ENCODE results near the gene AKT3. TPM values are rescaled to one million over a fixed set of nuclear protein-coding genes. Genes with fewer than 3 reads are reported as not detected.
A peak's percentile ranks its signal among the peaks of the same experiment; 100 is the strongest.

AKT3 gene
- total RNA-seq, 1 experiment from 2014 or later: 133 TPM

DNA sequence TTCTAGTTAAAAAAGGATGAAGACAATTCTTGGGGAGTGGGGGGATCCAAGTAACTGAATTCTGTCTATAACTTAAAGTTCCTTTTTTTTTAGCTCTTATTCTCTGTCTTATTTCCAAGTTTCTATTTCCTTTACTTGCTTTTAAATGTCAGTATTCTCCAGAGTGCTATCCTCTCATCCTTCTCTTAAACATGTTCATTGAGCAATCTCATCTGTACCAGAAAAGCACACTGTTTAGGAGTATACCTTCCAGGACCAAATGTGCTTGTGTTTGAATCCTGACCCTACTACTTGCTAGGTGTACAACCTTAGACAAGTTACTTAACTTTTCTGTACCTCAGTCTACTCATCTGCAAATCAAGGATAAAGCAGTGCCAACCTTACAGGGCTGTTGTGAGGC, 50.1 kb downstream of the AKT3 start:
- Histone ChIP-seq H4K20me1 (ENCODE audit: insufficient read depth) (no peaks in the 10 kb centered on the region; the same call in 1 of the 2 replicates), H3K27ac (peak overlapping the region; percentile 20; the same call in 1 of the 2 replicates), H3K4me2 (no peak overlapping the region), H3K36me3 (ENCODE audit: low read depth) (peaks cover 7% of the 10 kb centered on the region; the same call in 1 of the 2 replicates), H3K4me1 (replicated peaks; ENCODE audit: insufficient read depth) (peaks cover 14% of the 10 kb centered on the region), H3K9me2 (ENCODE audit: insufficient read depth) (no peaks in the 10 kb centered on the region), H3F3A (ENCODE audit: insufficient read depth, low read depth) (peaks cover 15% of the 10 kb centered on the region), H3K4me3 (no peak overlapping the region), H3K79me2 (ENCODE audit: low read depth) (peaks cover 64% of the 10 kb centered on the region), H3K27me3 (ENCODE audit: insufficient read depth, low read depth) (no peaks in the 10 kb centered on the region), H2AFZ (no peak overlapping the region), H3K9me3 (ENCODE audit: insufficient read depth, low read depth) (no peaks in the 10 kb centered on the region)
- intact Hi-C loops (cut with micrococcal nuclease; ENCODE audit: unreplicated experiment): no loop called here
- CTCF ChIA-PET: no interaction called here
- BruUV-seq (replicated peaks): no TSS peak
- POLR2A ChIA-PET (ENCODE audit: unreplicated experiment): interaction anchor here (0.6 kb wide), 1 partner anchor 13 kb away, joined by 3 read pairs; no protein-coding TSS in a partner anchor
- DNase-seq: no peak
- no peak for TF ChIP-seq EZH2 (IDR thresholded peaks at IDR 0.05; ENCODE audit: low read depth)
- TF ChIP-seq, protein P1, sequence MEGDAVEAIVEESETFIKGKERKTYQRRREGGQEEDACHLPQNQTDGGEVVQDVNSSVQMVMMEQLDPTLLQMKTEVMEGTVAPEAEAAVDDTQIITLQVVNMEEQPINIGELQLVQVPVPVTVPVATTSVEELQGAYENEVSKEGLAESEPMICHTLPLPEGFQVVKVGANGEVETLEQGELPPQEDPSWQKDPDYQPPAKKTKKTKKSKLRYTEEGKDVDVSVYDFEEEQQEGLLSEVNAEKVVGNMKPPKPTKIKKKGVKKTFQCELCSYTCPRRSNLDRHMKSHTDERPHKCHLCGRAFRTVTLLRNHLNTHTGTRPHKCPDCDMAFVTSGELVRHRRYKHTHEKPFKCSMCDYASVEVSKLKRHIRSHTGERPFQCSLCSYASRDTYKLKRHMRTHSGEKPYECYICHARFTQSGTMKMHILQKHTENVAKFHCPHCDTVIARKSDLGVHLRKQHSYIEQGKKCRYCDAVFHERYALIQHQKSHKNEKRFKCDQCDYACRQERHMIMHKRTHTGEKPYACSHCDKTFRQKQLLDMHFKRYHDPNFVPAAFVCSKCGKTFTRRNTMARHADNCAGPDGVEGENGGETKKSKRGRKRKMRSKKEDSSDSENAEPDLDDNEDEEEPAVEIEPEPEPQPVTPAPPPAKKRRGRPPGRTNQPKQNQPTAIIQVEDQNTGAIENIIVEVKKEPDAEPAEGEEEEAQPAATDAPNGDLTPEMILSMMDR (conservative IDR thresholded peaks at IDR 0.05): no peak

DNA sequence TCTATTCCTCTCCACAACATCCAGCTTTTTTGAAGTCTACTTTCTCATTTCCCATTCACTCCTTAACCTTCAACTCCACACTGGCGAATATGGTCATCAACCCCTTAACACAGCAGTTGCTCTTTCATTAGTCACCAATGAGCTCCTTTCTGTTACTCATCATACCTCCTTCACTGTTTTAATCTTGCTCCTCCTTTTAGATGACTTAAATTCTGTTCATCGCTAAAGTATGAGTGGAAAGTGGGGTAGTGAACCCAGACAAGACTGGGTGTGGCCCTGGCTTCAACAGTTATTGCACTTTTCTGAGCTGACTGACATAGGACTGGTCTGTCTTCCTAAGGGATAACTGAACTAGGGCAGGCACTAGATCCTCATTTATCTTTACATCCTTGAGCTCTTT, 51.3 kb downstream of the AKT3 start:
- no peak overlapping the region for H2AFZ ChIP-seq
- ChIA-PET POLR2A (ENCODE audit: unreplicated experiment) (interaction anchor here (0.6 to 0.7 kb wide), 3 partner anchors 12 to 128 kb away, joined by 5 to 8 read pairs (median 7); no protein-coding TSS in a partner anchor), CTCF (no interaction called here)
- TF ChIP-seq, protein P1 (conservative IDR thresholded peaks at IDR 0.05): no peak
- peaks cover 73% of the 10 kb centered on the region for H3K79me2 ChIP-seq (ENCODE audit: low read depth)
- peak; percentile 31 to 47 for DNase-seq
- H3K36me3 ChIP-seq (ENCODE audit: low read depth): peaks cover 7% of the 10 kb centered on the region; the same call in 1 of the 2 replicates
- H3K9me2 ChIP-seq (ENCODE audit: insufficient read depth): no peaks in the 10 kb centered on the region
- H4K20me1 ChIP-seq (ENCODE audit: insufficient read depth): no peaks in the 10 kb centered on the region; the same call in 1 of the 2 replicates
- BruUV-seq (replicated peaks): no TSS peak
- intact Hi-C loops (cut with micrococcal nuclease; ENCODE audit: unreplicated experiment): no loop called here
- no peak overlapping the region for H3K4me3 ChIP-seq
- no peaks in the 10 kb centered on the region for H3K9me3 ChIP-seq (ENCODE audit: insufficient read depth, low read depth)
- peak overlapping the region; percentile 20 for H3K27ac ChIP-seq
- no peaks in the 10 kb centered on the region for H3K27me3 ChIP-seq (ENCODE audit: insufficient read depth, low read depth)
- H3K4me2 ChIP-seq: no peak overlapping the region
- H3F3A ChIP-seq (ENCODE audit: insufficient read depth, low read depth): peaks cover 15% of the 10 kb centered on the region
- H3K4me1 ChIP-seq (replicated peaks; ENCODE audit: insufficient read depth): peaks cover 14% of the 10 kb centered on the region

DNA sequence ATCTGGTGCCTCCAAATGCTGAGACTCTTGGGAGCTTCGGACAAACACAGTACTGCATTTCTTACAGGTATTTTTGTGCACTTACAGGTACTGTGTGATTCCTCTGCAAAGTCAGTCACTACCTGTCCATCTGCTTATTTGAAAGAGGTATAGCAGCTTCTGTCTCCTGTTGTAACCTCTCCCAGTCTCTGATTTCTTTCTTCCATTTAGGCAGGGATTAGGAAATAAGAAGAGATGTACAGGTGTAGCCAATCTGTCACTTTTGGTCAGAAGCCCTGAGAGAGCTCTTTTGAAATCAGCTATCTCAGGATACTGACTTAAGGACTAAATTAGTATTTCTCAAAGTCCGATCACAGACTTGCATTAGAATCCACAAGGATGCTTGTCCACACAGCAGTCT, 54.0 kb downstream of the AKT3 start:
- Histone ChIP-seq H3K9me2 (ENCODE audit: insufficient read depth) (no peaks in the 10 kb centered on the region), H3K36me3 (ENCODE audit: low read depth) (peaks cover 4% of the 10 kb centered on the region; the same call in 1 of the 2 replicates), H2AFZ (no peak overlapping the region), H4K20me1 (ENCODE audit: insufficient read depth) (no peaks in the 10 kb centered on the region; the same call in 1 of the 2 replicates), H3K9me3 (ENCODE audit: insufficient read depth, low read depth) (no peaks in the 10 kb centered on the region), H3K4me1 (replicated peaks; ENCODE audit: insufficient read depth) (peaks cover 28% of the 10 kb centered on the region), H3K27ac (no peak overlapping the region), H3F3A (ENCODE audit: insufficient read depth, low read depth) (peaks cover 15% of the 10 kb centered on the region; the same call in 1 of the 2 replicates), H3K27me3 (ENCODE audit: insufficient read depth, low read depth) (no peaks in the 10 kb centered on the region), H3K4me3 (no peak overlapping the region), H3K79me2 (ENCODE audit: low read depth) (peaks cover 73% of the 10 kb centered on the region), H3K4me2 (no peak overlapping the region)
- TF ChIP-seq, protein P1 (conservative IDR thresholded peaks at IDR 0.05): no peak
- TF ChIP-seq EZH2 (IDR thresholded peaks at IDR 0.05; ENCODE audit: low read depth): no peak
- ChIA-PET CTCF (no interaction called here), POLR2A (ENCODE audit: unreplicated experiment) (no interaction called here)
- BruUV-seq (replicated peaks): no TSS peak
- intact Hi-C loops (cut with micrococcal nuclease; ENCODE audit: unreplicated experiment): no loop called here
- no peak for DNase-seq

All from PC-9 (cell line).